ENCODE data around the gene CUL3.

- TF ChIP-seq, protein P1, sequence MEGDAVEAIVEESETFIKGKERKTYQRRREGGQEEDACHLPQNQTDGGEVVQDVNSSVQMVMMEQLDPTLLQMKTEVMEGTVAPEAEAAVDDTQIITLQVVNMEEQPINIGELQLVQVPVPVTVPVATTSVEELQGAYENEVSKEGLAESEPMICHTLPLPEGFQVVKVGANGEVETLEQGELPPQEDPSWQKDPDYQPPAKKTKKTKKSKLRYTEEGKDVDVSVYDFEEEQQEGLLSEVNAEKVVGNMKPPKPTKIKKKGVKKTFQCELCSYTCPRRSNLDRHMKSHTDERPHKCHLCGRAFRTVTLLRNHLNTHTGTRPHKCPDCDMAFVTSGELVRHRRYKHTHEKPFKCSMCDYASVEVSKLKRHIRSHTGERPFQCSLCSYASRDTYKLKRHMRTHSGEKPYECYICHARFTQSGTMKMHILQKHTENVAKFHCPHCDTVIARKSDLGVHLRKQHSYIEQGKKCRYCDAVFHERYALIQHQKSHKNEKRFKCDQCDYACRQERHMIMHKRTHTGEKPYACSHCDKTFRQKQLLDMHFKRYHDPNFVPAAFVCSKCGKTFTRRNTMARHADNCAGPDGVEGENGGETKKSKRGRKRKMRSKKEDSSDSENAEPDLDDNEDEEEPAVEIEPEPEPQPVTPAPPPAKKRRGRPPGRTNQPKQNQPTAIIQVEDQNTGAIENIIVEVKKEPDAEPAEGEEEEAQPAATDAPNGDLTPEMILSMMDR (conservative IDR thresholded peaks at IDR 0.05; ENCODE audit: low read length) = no peak
- TF ChIP-seq EZH2phosphoT487 (IDR thresholded peaks at IDR 0.05; ENCODE audit: borderline replicate concordance, low read depth, low read length) = no peak
Observed at GRCh38 chr2:224427471-224427870, 157.7 kb downstream of the CUL3 start.
